PC-9 (cell line): ENCODE measurements around the gene TLE3. TPM values are rescaled to one million over a fixed set of nuclear protein-coding genes. Genes with fewer than 3 reads are reported as not detected.

Experiments
- BruUV-seq: library from RNA; stranded (reverse); fragments of 400-500 nt; replicated peaks from 2 replicates; lab custom pipeline; 2021; lab: Mats Ljungman, UMichigan
- CTCF ChIA-PET: fragments of 300-600 bp; sonication (Branson Sonifier 250); formaldehyde crosslinking; loops from one replicate; lab custom pipeline; 2022; ENCODE audit warnings: antibody characterized with exemption; lab: Charles Lee
- POLR2A ChIA-PET: fragments of 300-600 bp; sonication (Branson Sonifier 250); formaldehyde crosslinking; loops from one replicate; lab custom pipeline; 2022; ENCODE audit warnings: antibody characterized with exemption; ENCODE audit not compliant: unreplicated experiment; lab: Charles Lee
- DNase-seq, 2 experiments: peaks; one replicate each; pipeline versions ENCODE4 v3.0.0 to v3.0.0-alpha.2; 2015 to 2022; ENCODE audit warnings: mixed read lengths in 1 of 2
- H2AFZ ChIP-seq: fragments of 200-600 bp; sonication (generic); 2 replicates; pipeline ENCODE4 v1.8.1; 2017; ENCODE audit warnings: antibody characterized with exemption
- H3F3A ChIP-seq: fragments of 200-600 bp; sonication (generic); 2 replicates; pipeline ENCODE4 v1.8.1; 2017; ENCODE audit warnings: antibody characterized with exemption, mild to moderate bottlenecking, low read depth; ENCODE audit not compliant: insufficient read depth
- H3K27ac ChIP-seq: fragments of 200-600 bp; sonication (generic); 2 replicates; pipeline ENCODE4 v1.6.1; 2016; ENCODE audit warnings: mixed run types
- H3K27me3 ChIP-seq: fragments of 200-600 bp; sonication (generic); 2 replicates; pipeline ENCODE4 v1.6.1; 2016; ENCODE audit warnings: low read depth, mixed run types; ENCODE audit not compliant: insufficient read depth
- H3K36me3 ChIP-seq: fragments of 200-600 bp; sonication (generic); 2 replicates; pipeline ENCODE4 v1.6.1; 2016; ENCODE audit warnings: low read depth, mixed run types
- H3K4me1 ChIP-seq: fragments of 200-600 bp; sonication (generic); replicated peaks from 2 replicates; pipeline ENCODE4 v1.6.1; 2016; ENCODE audit warnings: mixed run types; ENCODE audit not compliant: insufficient read depth
- H3K4me2 ChIP-seq: fragments of 200-600 bp; sonication (generic); 2 replicates; pipeline ENCODE4 v1.6.1; 2017; ENCODE audit warnings: mixed run types
- H3K4me3 ChIP-seq: fragments of 200-600 bp; sonication (generic); 2 replicates; pipeline ENCODE4 v1.6.1; 2016; ENCODE audit warnings: mixed run types
- H3K79me2 ChIP-seq: fragments of 200-600 bp; sonication (generic); 2 replicates; pipeline ENCODE4 v1.6.1; 2017; ENCODE audit warnings: low read depth, mixed run types
- H3K9me2 ChIP-seq: fragments of 200-600 bp; sonication (generic); 2 replicates; pipeline ENCODE4 v1.8.1; 2017; ENCODE audit warnings: mild to moderate bottlenecking; ENCODE audit not compliant: insufficient read depth
- H3K9me3 ChIP-seq: fragments of 200-600 bp; sonication (generic); 2 replicates; pipeline ENCODE4 v1.8.1; 2016; ENCODE audit warnings: low read depth; ENCODE audit not compliant: insufficient read depth
- H4K20me1 ChIP-seq: fragments of 200-600 bp; sonication (generic); 2 replicates; pipeline ENCODE4 v1.8.1; 2017; ENCODE audit not compliant: insufficient read depth
- CTCF ChIP-seq: fragments of 200-600 bp; sonication (generic); conservative IDR thresholded peaks from 2 replicates; pipeline ENCODE4 v1.6.1; 2017; ENCODE audit warnings: mixed run types, antibody characterized with exemption, mild to moderate bottlenecking, moderate library complexity
- EZH2 ChIP-seq: fragments of 200-600 bp; sonication (generic); IDR thresholded peaks from 2 replicates; pipeline ENCODE4 v1.8.0; 2017; ENCODE audit warnings: antibody characterized with exemption, low read depth
- intact Hi-C: fragments of 100-400 bp; cut with micrococcal nuclease; formaldehyde crosslinking; loops from one replicate; pipeline ENCODE4 v1.10.0; 2022; ENCODE audit not compliant: unreplicated experiment
- total RNA-seq: library from RNA; stranded (reverse); gene quantifications from 2 replicates; pipeline ENCODE4 v1.2.3, GENCODE V29; 2021

Gene TLE3
- total RNA-seq, 1 experiment from 2014 or later = 51.3 TPM

DNA sequence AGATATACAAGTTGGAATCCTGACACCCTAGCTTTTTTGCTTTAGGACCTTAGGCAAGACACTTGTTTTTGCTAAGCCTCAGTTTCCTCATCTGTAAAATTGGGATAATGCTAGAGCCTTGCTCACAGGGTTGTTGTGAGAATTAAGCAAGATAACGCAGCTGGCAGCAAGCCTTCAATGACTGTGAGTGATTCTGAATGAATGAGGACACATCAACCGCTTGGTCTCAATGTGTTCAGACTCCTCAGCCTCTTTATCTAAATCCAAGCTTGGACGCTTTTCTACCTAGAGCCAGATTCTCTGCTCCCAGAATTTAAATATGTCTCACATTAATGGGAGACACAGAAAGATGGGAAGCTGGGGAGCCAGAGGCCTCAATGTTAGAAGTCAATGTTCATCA lies 11.8 kb upstream of the TLE3 start:
- Histone ChIP-seq H3K27me3 (no peaks in the 10 kb centered on the region), H3K4me3 (no peak overlapping the region), H3K36me3 (no peaks in the 10 kb centered on the region), H2AFZ (no peak overlapping the region), H3K4me1 (peaks cover 9% of the 10 kb centered on the region), H3K79me2 (no peaks in the 10 kb centered on the region), H3K9me3 (no peaks in the 10 kb centered on the region), H3F3A (no peaks in the 10 kb centered on the region; the same call in 1 of the 2 replicates), H3K9me2 (no peaks in the 10 kb centered on the region), H4K20me1 (no peaks in the 10 kb centered on the region), H3K4me2 (no peak overlapping the region), H3K27ac (no peak overlapping the region)
- intact Hi-C loops = no loop called here
- ChIA-PET POLR2A (no interaction called here), CTCF (no interaction called here)
- TF ChIP-seq EZH2 = no peak
- TF ChIP-seq CTCF = no peak
- no peak for DNase-seq
- BruUV-seq = no TSS peak

GRCh38 chr15:70103880-70104626 lies 6.3 kb upstream of the TLE3 start:
- CTCF ChIA-PET = no interaction called here
- Histone ChIP-seq H3K4me2 (no peak overlapping the region), H3K4me3 (no peak overlapping the region), H4K20me1 (no peaks in the 10 kb centered on the region), H3K9me2 (no peaks in the 10 kb centered on the region), H3K4me1 (peaks cover 22% of the 10 kb centered on the region), H3K27ac (no peak overlapping the region), H3K27me3 (no peaks in the 10 kb centered on the region), H3K9me3 (no peaks in the 10 kb centered on the region), H3K36me3 (no peaks in the 10 kb centered on the region), H3F3A (no peaks in the 10 kb centered on the region), H2AFZ (no peak overlapping the region), H3K79me2 (no peaks in the 10 kb centered on the region)
- POLR2A ChIA-PET = no interaction called here
- TF ChIP-seq EZH2 (no peak), CTCF (no peak)
- DNase-seq = no peak
- intact Hi-C loops = no loop called here
- no TSS peak for BruUV-seq

GRCh38 chr15:70102827-70103226 lies 5.1 kb upstream of the TLE3 start:
- Histone ChIP-seq H3K9me3 (no peaks in the 10 kb centered on the region), H3K79me2 (0 out of 2 replicates have a peak, but pooled peaks cover 3% of the 10 kb centered on the region), H3K36me3 (no peaks in the 10 kb centered on the region), H2AFZ (no peak overlapping the region), H3K27ac (no peak overlapping the region), H4K20me1 (no peaks in the 10 kb centered on the region), H3K9me2 (no peaks in the 10 kb centered on the region), H3K4me3 (no peak overlapping the region), H3K4me2 (no peak overlapping the region), H3F3A (no peaks in the 10 kb centered on the region), H3K4me1 (peaks cover 26% of the 10 kb centered on the region), H3K27me3 (no peaks in the 10 kb centered on the region)
- no TSS peak for BruUV-seq
- intact Hi-C loops = no loop called here
- POLR2A ChIA-PET = interaction anchor here (0.5 kb wide), 1 partner anchor 508 kb away, joined by 7 read pairs; no protein-coding TSS in a partner anchor
- CTCF ChIA-PET = interaction anchor here (0.6 kb wide), 1 partner anchor 278 kb away, joined by 3 read pairs; no protein-coding TSS in a partner anchor
- TF ChIP-seq CTCF (no peak), EZH2 (no peak)
- DNase-seq = no peak
